Activated CD4-positive, alpha-beta T cell treated with anti-CD3 and anti-CD28 coated beads for 1 hour (primary cell): ENCODE data around the gene MAP3K4.
"Not testable (repeated sequence)": the region's sequence is repeated elsewhere in the genome, so short reads cannot be mapped to it uniquely, and the experiment has no call there.

Source experiments
- DNase-seq: peaks from one replicate; pipeline ENCODE4 v3.0.0-alpha.2; 2020

Gene MAP3K4

GRCh38 chr6:160972594-160972993 is 19.0 kb upstream of the MAP3K4 start:
- DNase-seq = not testable (repeated sequence)

- no peak for DNase-seq
Observed at GRCh38 chr6:160973311-160974250, 18.0 kb upstream of the MAP3K4 start.

- DNase-seq = no peak
Observed at GRCh38 chr6:160974304-160974771, 17.2 kb upstream of the MAP3K4 start.

- no peak for DNase-seq
Observed at GRCh38 chr6:160975162-160975561, 16.4 kb upstream of the MAP3K4 start.

GRCh38 chr6:160975961-160976360 is 15.6 kb upstream of the MAP3K4 start:
- not testable (repeated sequence) for DNase-seq

GRCh38 chr6:160978141-160978901 is 13.2 kb upstream of the MAP3K4 start:
- no peak for DNase-seq

- no peak for DNase-seq
Observed at GRCh38 chr6:160979061-160979708, 12.4 kb upstream of the MAP3K4 start.

GRCh38 chr6:160983377-160983948 is 8.1 kb upstream of the MAP3K4 start:
- DNase-seq = not testable (repeated sequence)

- DNase-seq = no peak
Observed at GRCh38 chr6:160986851-160987250, 4.7 kb upstream of the MAP3K4 start.

DNA sequence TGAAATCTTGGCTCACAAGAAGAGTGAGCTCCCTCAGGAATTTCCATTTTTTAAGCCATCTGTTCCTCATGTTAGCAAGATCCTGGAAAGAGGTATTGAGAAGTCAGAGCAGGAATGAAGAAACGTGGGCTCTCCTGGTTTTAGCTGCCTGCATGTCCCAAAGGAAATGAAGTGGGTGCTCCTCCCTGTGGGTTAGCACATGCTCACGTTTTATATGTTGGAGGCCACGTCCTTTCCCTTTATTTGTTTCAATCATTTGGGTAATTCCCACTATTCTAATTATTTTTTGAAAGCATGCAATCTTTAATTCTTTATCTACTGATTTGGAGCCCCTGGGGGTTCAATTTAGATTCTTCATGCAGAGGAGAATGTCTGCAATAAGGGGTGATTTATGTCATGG is 4.3 kb upstream of the MAP3K4 start:
- no peak for DNase-seq

DNA sequence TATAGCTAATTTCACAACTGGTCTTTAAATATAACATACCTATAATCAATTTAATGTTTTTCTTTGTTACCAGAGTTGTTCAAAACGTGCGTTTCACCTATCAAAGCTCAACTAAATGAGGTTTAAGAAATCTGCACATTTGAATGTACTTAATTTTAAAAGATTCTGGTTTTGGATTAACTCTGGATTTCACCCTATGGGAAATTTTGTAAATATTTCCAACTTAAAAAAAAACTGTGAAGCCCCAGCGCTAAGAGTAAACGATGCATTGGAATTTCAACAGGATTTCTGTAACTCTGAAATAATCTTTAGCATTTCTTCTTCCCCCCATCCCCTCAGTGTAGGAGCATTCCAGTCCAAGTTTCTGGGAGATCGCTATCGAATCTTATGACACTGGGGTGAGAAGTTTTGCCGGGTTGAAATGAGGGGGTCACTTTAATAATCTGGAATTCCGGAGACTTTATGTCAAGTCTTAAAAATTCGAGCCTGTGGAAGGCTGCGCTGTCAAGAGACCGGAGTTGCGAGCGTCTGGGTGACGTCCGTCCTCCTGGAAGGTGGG is 643 bp upstream of the MAP3K4 start:
- no peak for DNase-seq

GRCh38 chr6:160992061-160992979 is 751 bp downstream of the MAP3K4 start:
- peak; percentile 15 for DNase-seq

GRCh38 chr6:160992980-160993314 is 1.4 kb downstream of the MAP3K4 start:
- DNase-seq = no peak

DNA sequence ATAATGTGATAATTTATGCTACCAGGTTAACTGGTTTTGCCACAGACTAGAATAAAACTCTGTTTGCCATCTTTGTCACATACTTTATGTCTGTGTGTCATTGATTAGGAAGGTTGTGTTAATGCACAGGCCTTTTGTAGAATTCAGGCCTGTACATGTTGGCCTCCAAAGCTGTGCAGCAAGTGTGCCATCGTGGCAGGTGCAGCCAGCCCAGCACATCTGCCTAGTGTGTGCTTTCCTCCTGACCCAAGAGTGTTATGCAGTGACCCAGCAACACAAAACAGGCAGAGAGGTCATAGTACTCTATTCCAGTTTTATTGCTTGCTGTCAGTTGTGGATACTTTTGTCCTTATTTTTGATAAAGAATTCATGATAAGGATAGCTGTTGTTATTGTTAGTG is 3.7 kb downstream of the MAP3K4 start:
- no peak for DNase-seq

DNA sequence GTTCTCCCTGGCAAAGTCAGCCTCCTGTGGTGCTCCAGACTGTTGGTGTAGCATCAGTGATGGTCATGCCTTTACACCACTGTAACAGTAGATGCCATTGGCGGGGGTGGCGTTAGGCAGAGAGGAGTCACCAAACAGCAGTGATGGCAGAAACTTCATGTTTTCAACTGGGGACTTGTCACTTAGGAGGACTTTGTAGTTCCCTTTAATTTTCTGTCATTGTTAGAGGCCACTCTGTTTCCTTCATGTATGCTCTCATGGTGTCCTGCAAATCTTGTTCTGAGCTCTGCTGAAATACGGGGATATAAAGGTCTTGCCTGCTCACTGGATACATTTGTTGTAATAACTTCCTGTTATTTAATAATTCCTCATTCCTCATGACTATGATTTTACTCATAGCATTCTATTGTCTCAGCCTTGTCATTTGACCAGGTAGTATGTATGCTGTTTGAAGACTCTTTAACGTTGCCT is 4.6 kb downstream of the MAP3K4 start:
- DNase-seq = no peak

DNA sequence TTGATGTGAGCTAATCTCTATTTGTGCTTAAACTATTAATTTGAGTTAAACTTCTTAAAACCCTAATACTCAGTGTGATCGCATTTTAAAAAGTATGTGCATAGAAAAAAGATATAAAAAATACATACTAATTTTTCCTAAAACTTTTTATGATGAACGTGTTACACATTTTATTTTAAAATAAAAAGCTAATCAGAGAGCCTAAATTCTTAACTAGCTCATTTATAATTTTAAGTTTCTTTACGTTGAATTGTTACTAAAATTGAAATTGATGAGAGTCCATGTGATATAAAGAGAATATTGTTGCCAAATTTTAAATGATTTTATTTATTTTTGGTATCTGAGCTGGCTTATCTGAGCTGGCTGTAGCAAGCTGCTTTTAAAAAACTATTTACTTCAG is 6.6 kb downstream of the MAP3K4 start:
- DNase-seq = no peak

GRCh38 chr6:160998766-160999165 is 7.2 kb downstream of the MAP3K4 start:
- no peak for DNase-seq

DNA sequence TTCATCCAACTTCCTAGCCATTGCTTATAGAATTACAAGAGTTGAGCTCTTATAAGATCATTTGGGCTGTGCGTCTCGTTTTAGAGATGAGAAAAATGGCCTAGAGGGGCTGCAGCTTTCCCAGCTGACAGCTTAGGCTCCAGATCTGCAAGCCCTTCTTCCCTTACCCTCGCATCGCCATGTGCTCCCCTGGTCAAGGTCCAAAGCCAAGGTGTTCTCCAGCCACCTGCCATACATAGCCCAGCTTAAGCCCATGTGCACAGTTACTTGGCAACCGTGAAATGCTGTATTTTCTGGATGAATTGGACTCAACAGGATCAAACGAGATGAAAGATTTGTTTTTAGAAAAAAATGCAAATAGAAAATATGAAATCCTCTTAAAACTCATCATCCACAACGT is 7.9 kb downstream of the MAP3K4 start:
- no peak for DNase-seq

GRCh38 chr6:161000632-161001031 is 9.1 kb downstream of the MAP3K4 start:
- DNase-seq = no peak

- no peak for DNase-seq
Observed at GRCh38 chr6:161001421-161001820, 9.9 kb downstream of the MAP3K4 start.

DNA sequence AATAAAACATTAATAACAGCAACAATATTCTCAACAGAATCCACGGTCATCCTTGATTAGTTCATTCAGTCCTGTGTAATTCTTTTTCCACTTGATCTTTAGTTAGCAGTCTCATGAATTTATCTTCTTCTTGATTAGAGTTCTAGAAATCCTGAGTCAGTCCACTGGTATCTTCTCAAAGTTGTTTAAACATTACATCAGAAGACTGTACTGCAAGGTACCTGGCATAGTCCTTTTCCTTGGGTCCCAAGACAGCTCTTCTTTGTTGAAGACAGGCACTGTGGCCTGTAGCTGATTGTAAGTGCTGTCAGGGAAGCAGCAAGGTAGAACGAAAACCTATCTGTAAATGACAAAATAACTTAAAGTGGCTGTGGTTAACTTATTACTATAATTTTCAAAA is 11.8 kb downstream of the MAP3K4 start:
- no peak for DNase-seq

DNA sequence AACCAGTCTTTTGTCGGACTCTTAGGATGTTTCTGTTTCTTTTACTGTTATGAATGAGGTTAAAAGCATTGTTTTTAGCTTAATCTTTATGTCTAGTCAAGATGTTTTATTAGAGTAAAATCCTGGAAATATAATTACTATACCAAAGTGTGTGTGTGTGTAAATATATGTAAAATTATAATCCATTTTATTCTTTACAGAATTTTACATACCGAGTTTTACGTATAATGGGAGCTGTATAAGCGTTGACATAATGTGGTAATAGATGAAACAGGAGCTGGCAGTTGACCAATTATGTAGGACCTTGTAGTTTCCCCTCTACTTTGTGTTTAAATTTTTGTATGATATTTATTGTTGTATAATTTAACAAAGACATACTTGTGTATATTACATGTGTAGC is 16.7 kb downstream of the MAP3K4 start:
- DNase-seq = no peak
